HepG2 (cell line): ENCODE measurements around the gene ISOC2. TPM values are rescaled to one million over a fixed set of nuclear protein-coding genes. Genes with fewer than 3 reads are reported as not detected.
A peak's percentile ranks its signal among the peaks of the same experiment; 100 is the strongest.

Experiments used
- CREB1 ChIP-seq, 2 experiments: fragments of 450-650 bp in 1 of 2; IDR thresholded peaks; 2 replicates each; pipeline ENCODE4 v1.6.1; 2016 to 2017; ENCODE audit warnings: control low read depth in 1 of 2, mild to moderate bottlenecking in 1 of 2, missing compliant biosample characterization in 1 of 2, missing genetic modification characterization in 1 of 2
- E2F5 ChIP-seq: sonication (generic); formaldehyde crosslinking; conservative IDR thresholded peaks from 2 replicates; pipeline ENCODE4 v1.4.0; 2020; ENCODE audit warnings: missing genetic modification reagents
- FOXA1 ChIP-seq, 2 experiments: fragments of 450-650 bp in 1 of 2; sonication (generic) in 1 of 2; formaldehyde crosslinking in 1 of 2; IDR thresholded peaks; 2 replicates each; pipeline versions ENCODE4 v1.4.0 to v1.6.1; 2016 to 2020; ENCODE audit warnings: missing genetic modification reagents in 1 of 2
- FOXA3 ChIP-seq: IDR thresholded peaks from 2 replicates; pipeline ENCODE4 v1.6.1; 2016; ENCODE audit warnings: missing genetic modification reagents, missing compliant biosample characterization
- GPN1 ChIP-seq: sonication (generic); formaldehyde crosslinking; IDR thresholded peaks from 2 replicates; pipeline ENCODE4 v1.5.1; 2020; ENCODE audit warnings: missing genetic modification reagents, borderline replicate concordance
- HMGXB4 ChIP-seq, 2 experiments: sonication (generic) in 1 of 2; formaldehyde crosslinking in 1 of 2; IDR thresholded peaks; 2 replicates each; pipeline versions ENCODE4 v1.4.0 to v1.6.1; 2018 to 2020; ENCODE audit warnings: missing genetic modification reagents in 2 of 2, borderline replicate concordance in 1 of 2, low read depth in 1 of 2, mild to moderate bottlenecking in 1 of 2, missing biosample characterization in 1 of 2
- PATZ1 ChIP-seq: sonication (generic); formaldehyde crosslinking; IDR thresholded peaks from 2 replicates; pipeline ENCODE4 v1.4.0; 2020; ENCODE audit warnings: missing genetic modification reagents
- PRDM10 ChIP-seq: sonication (generic); formaldehyde crosslinking; IDR thresholded peaks from 2 replicates; pipeline ENCODE4 v1.4.0; 2020; ENCODE audit warnings: low read depth, missing genetic modification reagents
- PRMT3 ChIP-seq: sonication (generic); formaldehyde crosslinking; IDR thresholded peaks from 2 replicates; pipeline ENCODE4 v1.8.1; 2022; ENCODE audit warnings: low read depth, mild to moderate bottlenecking, moderate library complexity, missing genetic modification reagents, borderline replicate concordance
- RAD21 ChIP-seq: fragments of 450-650 bp; formaldehyde crosslinking; IDR thresholded peaks from 2 replicates; pipeline ENCODE4 v1.5.0; 2020; ENCODE audit warnings: mild to moderate bottlenecking
- ZC3H13 ChIP-seq: sonication (generic); formaldehyde crosslinking; IDR thresholded peaks from 2 replicates; pipeline ENCODE4 v1.8.1; 2023; ENCODE audit warnings: mild to moderate bottlenecking, missing genetic modification reagents, moderate library complexity
- ZNF510 ChIP-seq: sonication (generic); formaldehyde crosslinking; IDR thresholded peaks from 2 replicates; pipeline ENCODE4 v1.4.0; 2020; ENCODE audit warnings: low read depth, mild to moderate bottlenecking, missing genetic modification reagents
- ZNF567 ChIP-seq: sonication (generic); formaldehyde crosslinking; IDR thresholded peaks from 2 replicates; pipeline ENCODE4 v1.8.1; 2023; ENCODE audit warnings: mild to moderate bottlenecking, missing genetic modification reagents, borderline replicate concordance
- ZNF710 ChIP-seq: sonication (generic); formaldehyde crosslinking; IDR thresholded peaks from 2 replicates; pipeline ENCODE4 v1.5.0; 2020; ENCODE audit warnings: mild to moderate bottlenecking, missing genetic modification reagents, borderline replicate concordance
- ZNF747 ChIP-seq: sonication (generic); formaldehyde crosslinking; IDR thresholded peaks from 2 replicates; pipeline ENCODE4 v1.8.1; 2023; ENCODE audit warnings: missing genetic modification reagents, mild to moderate bottlenecking, borderline replicate concordance
- polyA plus RNA-seq, 8 experiments: library from polyadenylated mRNA; depleted of rRNA in 3 of 8; stranded (reverse) in 7 of 8; unstranded in 1 of 8; fragments of >200 nt; fragmentation: Illumina TruSeq in 4 of 8; extraction: Trizol in 4 of 8; gene quantifications; 2 replicates each; pipeline versions ENCODE4 v1.2.1 to v1.2.3, GENCODE V29; 2011 to 2016; ENCODE audit warnings: low read depth in 4 of 8, missing spikeins in 1 of 8, mixed read lengths in 1 of 8; ENCODE audit not compliant: insufficient read depth in 1 of 8
- total RNA-seq, 5 experiments: library from RNA; depleted of rRNA; stranded (reverse); fragments of >200 nt; fragmentation: Illumina TruSeq; extraction: Trizol; gene quantifications; 2 replicates each; pipeline ENCODE4 v1.2.3, GENCODE V29; 2016; ENCODE audit warnings: low read depth in 1 of 5

The ISOC2 gene
- total and polyA plus RNA-seq, 2 of the 13 experiments (the other 11 are each of a cell fraction or from before 2014, with no cell fraction given): 76.8 to 105 TPM

GRCh38 chr19:55467236-55468053 is 6.0 kb upstream of the ISOC2 start (continued):
- no peak for TF ChIP-seq GPN1 (CRISPR knock-in tag)
- no peak for TF ChIP-seq ZNF567
- TF ChIP-seq PRMT3 (CRISPR knock-in tag): no peak
- no peak for TF ChIP-seq PRDM10 (CRISPR knock-in tag)
- no peak for TF ChIP-seq E2F5 (CRISPR knock-in tag)
- no peak for TF ChIP-seq CREB1 (IDR thresholded peaks at IDR 0.05)
- TF ChIP-seq CREB1 (CRISPR knock-in tag; IDR thresholded peaks at IDR 0.05): no peak
- TF ChIP-seq PATZ1 (CRISPR knock-in tag): 0 out of 2 replicates have a peak, but pooled peaks have one; percentile 39
- peak; percentile 34 for TF ChIP-seq FOXA3
- TF ChIP-seq ZNF710 (CRISPR knock-in tag): no peak
- peak; percentile 61; the same call in 1 of the 2 replicates for TF ChIP-seq ZNF747
- TF ChIP-seq ZNF510: no peak
- TF ChIP-seq ZC3H13 (CRISPR knock-in tag): no peak
- peak; percentile 37 to 64; a peak in 2 of 4 replicates for TF ChIP-seq HMGXB4 (CRISPR knock-in tag; IDR thresholded peaks at IDR 0.05; ENCODE audit: borderline replicate concordance in 1 of 2, low read depth in 1 of 2)
- peak; percentile 79 for TF ChIP-seq RAD21 (CRISPR knock-in tag)
- TF ChIP-seq FOXA1 (IDR thresholded peaks at IDR 0.05): no peak
- 0 out of 2 replicates have a peak, but pooled peaks have one; percentile 28 for TF ChIP-seq FOXA1 (CRISPR knock-in tag; IDR thresholded peaks at IDR 0.05)
